Epithelial cell of prostate (primary cell): Measurements from ENCODE around the gene MEF2C.
"Not testable (repeated sequence)": the region's sequence is repeated elsewhere in the genome, so short reads cannot be mapped to it uniquely, and the experiment has no call there.

Experiments
- DNase-seq: peaks from one replicate; pipeline ENCODE4 v3.0.0-alpha.2; 2011; ENCODE audit warnings: low read depth, low spot score
- H3K27ac ChIP-seq: fragments of 450-650 bp; 2 replicates; pipeline ENCODE4 v1.5.1; 2017; ENCODE audit warnings: mild to moderate bottlenecking

MEF2C gene

DNA sequence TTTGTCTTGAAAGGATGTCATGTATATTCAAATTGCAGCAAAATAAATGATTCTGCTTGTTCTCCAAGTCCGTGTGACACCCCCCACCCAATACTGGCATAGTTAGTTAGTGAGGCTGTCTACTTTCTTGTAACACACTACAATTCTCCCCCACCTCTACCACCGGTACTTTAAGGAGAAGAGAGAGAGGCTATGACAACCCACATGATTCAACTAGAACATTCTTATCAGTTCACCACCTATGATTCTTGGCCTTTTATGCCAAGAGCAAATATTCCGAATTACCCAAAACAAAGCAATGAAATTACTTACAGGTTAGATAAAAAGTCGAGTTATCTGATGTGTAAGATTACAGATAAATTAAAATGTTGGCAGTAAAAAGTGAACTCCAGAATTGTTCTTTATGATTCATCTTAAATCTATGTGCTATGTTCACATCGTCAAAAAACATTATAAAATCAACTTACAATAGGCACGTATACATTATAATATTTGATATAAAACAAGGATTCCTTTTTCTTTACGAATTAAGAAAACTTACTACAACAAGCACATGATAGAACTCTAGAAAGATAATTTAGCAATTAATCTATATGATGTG lies 14.4 kb downstream of the MEF2C start:
- no peak for DNase-seq
- H3K27ac ChIP-seq: no peak overlapping the region

DNA sequence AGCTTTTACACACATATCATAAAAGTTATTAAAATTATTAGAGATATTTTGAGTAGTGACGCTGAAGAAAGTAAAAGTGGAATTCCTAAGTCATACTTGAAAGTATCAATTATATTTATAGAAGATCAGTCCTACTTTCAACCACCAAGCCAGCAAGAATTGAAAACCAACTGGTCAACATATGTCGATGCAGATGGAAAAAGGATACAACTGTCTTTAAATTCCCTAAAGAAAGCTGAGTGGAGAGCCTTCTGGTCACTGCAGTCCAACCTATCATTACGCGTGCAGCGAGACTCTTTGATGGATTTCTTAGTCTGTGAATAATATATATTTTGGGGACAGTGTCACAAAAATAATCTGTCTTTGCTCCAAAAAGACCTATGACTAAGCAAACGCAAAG lies 15.3 kb downstream of the MEF2C start:
- DNase-seq: no peak

DNA sequence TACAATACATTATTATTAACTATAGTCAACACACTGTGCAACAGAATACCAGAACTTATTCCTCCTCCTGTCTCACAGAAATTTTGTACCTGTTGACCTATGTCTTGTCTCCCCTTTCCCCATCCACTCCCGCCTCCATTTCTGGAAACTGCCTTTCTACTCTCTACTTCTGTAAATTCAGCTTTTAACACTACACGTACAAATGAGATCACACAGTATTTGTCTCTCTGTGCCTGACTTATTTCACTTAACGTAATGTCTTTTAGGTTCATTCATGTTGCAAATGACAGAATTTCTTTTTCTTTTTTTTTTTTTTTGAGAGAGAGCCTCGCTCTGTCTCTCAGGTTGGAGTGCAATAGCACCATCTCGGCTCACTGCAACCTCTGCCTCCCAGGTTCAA lies 19.5 kb downstream of the MEF2C start:
- H3K27ac ChIP-seq: no peak overlapping the region
- no peak for DNase-seq

More for the DNA sequence above, 15.3 kb downstream of the MEF2C start:
- H3K27ac ChIP-seq: no peak overlapping the region

DNA sequence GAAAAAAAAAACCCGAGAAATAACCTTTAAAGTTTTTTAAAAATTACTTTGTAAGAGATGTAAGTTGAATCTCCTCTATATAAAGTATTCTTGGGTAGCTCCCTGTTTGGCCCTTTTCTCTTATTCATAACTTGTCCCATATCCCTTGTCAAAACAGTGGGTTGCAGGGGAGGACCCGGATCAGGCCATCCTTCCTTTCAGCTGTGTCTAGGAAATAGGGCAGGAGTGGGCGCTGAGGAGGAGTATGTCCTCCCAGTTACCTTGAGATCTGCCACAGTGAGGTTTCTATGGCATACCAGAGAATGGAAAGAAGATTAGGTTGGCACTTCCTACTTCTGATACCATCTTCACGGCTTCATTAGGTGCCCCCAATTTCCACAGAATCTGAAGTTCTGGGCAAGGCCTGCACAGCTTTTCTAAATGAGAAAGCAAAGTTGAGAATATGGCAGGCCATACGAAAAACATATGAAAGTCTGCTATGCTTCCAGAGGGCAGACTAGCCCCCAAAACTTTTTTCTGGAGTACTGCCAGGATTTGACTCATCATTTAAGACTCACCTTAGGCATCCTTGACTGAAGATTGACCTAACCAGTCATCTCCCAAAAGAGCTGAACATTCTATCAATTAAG lies 20.3 kb downstream of the MEF2C start:
- H3K27ac ChIP-seq: no peak overlapping the region
- no peak for DNase-seq

DNA sequence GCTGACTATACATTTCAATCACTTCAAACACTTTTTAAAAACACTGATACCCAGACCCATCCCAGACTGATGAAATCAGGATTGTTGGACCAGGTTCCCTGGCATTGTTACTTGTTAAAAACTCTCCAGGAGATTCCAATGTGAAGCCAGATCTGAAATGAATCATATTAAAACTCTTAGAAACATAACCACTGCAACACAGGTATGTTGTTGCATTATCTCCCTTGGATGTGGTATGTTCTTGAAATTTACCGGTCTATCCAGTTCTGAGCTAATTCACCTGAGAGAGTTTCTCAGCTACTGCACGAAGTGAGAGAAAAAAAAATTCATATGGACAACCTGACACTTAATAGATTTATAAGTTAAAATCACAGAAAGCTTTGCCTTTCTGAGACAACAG lies 21.8 kb downstream of the MEF2C start:
- peak overlapping the region; percentile 55 for H3K27ac ChIP-seq

DNA sequence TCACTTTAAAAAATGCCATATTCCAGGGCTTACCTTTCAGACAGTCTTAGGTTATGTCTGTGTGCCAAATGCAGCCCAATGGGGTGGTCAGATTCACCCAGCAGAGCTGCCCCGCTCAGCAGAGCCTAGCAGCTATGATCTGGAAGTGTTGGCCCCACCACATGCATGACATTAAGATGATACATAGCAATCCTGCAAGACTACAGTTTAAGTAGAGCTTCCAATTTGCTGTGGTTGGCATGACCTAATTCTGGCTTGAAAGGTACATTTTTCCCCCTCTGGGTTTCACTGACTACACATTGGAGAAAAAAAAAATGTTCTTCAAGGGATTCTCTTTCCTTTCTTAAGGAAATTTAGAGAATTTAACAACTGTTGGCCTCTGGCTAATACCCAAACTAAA lies 22.5 kb downstream of the MEF2C start:
- no peak for DNase-seq
- H3K27ac ChIP-seq: peak overlapping the region; percentile 55

More for the DNA sequence above, 21.8 kb downstream of the MEF2C start:
- DNase-seq: peak; percentile 12

DNA sequence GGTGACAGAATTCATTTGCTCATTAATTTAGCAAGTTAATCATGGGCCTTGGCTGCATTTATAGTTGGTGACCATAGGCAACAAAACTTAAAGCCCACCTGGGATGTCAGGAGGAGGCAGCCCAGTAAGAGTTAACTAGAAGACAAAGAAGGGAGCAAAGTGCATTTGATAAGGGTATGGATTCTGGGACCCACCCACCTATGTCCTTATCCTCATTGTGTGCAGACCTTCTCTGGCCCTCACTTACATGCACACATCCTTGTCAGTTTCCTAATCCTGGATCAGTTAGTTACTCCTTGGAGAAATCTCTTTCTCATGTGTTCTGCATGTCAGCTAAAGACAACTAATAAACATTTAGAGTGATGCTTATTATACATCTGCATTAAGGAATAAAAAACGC lies 24.6 kb downstream of the MEF2C start:
- DNase-seq: no peak
- H3K27ac ChIP-seq: no peak overlapping the region

DNA sequence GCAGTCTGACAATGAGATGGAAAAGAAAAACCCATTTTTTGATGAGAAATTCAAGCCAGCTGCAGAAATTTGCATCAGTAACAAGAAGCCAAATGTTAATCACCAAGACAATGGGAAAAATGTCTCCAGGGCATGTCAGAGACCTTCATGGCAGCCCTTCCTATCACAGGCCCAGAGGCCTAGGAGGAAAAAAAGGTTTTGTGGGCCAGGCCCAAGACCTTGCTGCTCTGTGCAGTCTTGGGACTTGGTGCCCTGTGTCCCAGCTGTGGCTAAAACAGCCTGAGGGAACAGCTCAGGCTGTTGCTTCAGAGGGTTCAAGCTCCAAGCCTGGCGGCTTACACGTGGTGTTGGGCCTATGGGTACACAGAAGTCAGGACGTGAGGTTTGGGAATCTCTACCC lies 26.6 kb downstream of the MEF2C start:
- not testable (repeated sequence) for H3K27ac ChIP-seq, DNase-seq

DNA sequence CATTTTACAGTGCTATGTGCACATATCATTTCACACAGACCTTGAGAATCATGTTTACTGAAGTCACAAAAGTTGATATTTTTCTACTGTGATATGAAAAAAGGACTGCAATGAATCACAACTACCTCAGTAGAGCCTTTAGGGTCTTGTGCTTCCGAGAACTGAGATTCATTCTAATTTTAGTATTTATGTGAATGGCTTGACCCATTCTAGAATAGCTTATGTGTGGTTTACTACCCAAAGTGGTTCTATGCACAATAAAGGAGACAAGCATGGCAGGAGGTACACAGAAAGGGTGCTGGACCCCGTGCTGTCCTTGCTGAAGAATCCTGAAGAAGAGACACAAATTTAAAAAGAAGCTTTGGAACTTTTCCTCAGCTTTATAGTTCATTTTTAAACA lies 28.2 kb downstream of the MEF2C start:
- H3K27ac ChIP-seq: no peak overlapping the region

DNA sequence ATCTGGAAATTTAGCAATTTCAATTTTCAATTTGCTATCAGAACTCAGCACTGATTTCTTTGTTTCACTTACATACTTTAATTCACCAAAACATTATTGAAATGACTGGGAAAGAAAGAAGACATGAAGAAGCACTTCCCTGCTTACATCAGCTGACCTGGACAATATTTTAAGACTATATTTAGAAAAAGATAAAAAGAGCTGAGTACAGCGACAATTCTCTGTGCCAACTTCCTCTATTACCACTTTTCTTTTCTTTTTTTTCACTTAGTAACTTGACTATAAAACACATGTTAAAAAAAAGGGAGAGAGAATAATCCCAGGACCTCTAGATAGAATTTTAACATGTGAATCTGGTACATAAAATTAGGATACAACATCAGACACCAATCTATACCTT lies 35.6 kb downstream of the MEF2C start:
- no peak for DNase-seq
- H3K27ac ChIP-seq: no peak overlapping the region

More for the DNA sequence above, 28.2 kb downstream of the MEF2C start:
- no peak for DNase-seq

DNA sequence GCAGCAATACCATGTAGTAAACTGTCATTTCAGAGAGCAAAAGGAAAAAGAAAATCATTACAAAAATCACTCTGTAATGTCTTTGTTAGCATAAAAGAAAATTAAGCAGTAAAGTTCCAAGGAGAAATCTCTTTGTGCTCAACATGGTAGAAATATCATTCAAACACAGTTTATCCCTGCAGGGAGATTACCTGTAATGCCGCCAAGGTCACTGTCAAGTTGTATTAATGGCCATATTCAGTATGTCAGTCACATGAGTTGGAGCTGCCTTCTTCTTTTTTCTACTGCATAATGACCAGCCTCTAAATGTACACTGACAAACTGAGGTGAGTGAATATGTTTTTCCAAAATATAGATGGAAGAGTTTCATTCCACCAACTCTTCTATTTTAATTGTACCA lies 36.5 kb downstream of the MEF2C start:
- DNase-seq: no peak
- no peak overlapping the region for H3K27ac ChIP-seq

DNA sequence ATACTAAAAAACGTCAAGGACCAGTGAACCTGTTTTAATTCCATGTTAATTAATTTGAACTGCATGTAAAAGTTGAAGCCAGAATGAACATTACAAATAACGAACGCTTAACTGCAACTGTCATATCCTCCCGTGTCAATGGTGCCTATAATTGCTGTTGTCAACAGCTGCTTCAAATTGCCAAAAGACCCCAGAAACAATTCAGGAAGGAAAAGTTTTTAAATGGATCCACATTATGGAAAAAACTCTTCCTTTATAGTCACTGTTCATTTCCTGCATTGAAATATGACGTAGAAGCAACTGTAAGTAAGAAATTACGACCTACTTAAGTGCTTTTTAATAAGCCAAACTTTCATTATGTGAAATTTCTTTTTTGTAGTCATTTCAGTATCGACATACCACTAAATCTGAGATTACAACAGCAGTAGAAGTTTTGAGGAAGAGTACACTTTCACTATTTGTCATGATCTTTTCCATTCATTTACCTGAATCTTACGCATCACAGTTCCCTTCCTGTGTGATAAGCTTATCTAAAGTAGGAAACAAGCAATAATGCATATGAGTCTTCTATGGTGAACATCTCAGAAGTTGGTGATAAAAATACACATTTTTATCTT lies 37.8 kb downstream of the MEF2C start:
- DNase-seq: no peak
- H3K27ac ChIP-seq: no peak overlapping the region

DNA sequence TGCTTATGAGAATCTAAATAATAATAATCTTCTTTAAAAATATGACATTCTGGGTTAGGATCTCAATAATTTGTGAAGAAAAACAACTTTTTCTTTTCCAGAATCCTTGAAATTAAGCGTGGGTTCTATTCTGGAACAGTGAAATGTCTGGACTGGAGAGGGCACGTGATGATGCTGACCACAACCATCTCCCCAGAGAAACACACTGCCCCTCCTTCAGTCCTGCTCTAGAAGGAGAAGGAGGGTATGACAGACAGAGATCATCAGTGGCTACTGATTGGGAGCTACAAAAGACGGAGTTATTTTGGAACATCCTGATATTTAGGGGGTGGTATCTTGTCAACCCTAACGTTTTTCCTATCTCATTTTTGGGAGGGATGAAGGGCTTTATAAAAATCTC lies 40.2 kb downstream of the MEF2C start:
- no peak for DNase-seq

DNA sequence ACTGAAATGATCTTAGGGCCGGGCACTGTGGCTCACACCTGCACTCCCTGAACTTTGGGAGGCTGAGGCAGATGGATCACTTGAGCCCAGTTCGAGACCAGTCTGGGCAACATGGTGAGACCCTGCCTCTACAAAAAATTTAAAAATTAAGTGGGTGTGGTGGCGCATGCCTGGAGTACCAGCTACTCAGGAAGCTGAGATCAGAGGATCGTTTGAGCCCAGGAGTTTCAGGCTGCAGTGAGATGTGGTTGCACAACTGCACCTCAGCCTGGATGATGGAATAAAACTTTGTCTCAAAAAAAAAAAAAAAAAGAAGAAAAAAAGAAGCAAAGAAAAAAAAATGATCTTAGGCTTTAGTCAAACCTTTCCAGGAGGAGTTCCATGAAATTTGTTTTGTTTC lies 41.8 kb downstream of the MEF2C start:
- no peak for DNase-seq
- H3K27ac ChIP-seq: no peak overlapping the region

More for the DNA sequence above, 40.2 kb downstream of the MEF2C start:
- H3K27ac ChIP-seq: no peak overlapping the region

DNA sequence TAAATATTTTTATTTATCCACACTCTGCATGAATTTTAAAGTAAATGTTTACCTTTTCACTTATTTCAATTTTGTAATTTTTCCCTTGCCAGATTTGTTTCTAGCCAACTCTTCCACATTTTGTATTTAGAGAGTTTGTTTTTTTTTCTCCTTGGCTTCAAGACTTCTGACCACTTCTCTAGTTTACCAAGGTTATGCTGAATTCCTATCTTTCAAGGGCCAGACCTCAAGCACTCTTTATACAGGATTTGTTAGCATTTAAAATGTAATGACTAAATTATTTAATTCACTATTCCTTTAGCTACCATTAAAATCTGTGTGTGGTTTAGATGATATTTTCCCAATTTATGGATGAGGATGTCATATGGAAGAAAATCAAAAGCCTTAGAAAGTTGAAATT lies 42.5 kb downstream of the MEF2C start:
- no peak overlapping the region for H3K27ac ChIP-seq
- no peak for DNase-seq

DNA sequence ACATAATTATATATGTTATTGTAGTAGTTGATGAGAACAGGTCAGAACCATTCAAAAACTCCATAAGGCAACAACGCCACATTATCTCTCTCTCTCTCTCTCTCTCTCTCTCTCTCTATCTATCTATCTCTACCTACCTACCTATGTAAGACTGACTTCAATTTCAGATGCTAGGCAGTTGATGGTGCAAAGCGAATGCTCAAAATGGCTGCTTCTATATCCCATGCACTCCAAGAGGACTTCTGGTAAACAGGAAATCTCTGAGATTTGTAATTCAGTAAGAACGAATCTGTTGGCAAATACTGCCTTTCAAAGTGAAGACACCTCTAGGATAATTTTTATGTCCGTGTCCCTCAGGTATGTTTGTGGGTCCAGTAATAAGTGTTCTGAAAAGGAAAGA lies 43.7 kb downstream of the MEF2C start:
- no peak overlapping the region for H3K27ac ChIP-seq
- no peak for DNase-seq

DNA sequence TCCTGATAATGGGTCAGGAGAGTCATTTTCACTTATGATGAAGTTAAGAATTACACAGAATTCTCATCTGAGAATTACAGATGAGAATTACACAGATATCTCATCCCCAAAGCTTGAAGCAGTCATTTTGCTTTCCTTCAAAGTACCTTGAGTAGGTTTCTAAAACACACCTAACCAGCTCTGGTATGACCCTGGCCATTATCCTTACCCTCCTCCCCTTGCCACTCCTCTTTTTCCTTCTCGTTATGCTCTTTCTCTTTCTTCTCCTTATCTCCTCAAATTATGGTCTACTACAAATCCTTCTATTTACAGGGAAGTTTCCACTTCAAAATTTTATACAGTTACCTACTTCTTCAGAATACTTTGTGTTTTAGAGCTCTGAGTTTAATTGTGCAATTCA lies 44.5 kb downstream of the MEF2C start:
- no peak for DNase-seq
- H3K27ac ChIP-seq: no peak overlapping the region

DNA sequence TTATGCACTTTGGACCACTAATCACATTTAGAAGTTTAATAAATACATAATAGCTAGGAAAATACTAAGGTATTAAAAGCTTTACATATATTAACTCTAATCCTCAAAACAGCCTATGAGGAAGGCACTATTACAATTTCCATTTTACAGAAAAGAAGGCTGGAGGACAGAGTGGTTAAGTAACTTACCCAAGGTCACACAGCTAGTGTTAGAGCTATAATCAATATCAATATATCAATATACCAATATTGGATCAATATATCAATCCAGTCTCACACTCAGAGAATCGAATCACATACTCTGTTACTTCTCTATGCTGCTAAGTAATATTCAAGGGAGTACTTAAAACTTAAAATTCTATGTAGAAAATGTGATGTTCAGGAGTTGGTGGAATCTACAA lies 45.2 kb downstream of the MEF2C start:
- no peak for DNase-seq
- no peak overlapping the region for H3K27ac ChIP-seq

DNA sequence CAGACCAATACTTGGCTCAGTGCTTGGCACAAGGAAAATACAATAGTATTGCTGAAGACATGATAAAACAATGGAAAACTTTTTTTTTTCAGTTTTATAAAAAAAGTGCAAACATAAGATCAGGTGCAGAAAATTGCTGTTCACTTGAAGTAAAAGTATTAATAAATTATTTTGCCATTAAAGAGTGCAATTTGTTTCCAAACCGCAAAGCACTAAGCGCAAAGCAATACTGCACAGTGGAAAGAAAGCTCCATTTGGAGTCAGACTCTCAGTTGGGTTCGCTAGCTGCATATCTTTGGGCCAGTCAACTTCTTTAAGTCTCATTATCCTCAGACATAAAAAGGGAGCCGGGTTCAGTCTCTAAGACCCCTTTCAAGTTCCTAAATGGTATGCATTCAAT lies 45.8 kb downstream of the MEF2C start:
- H3K27ac ChIP-seq: no peak overlapping the region
- no peak for DNase-seq

DNA sequence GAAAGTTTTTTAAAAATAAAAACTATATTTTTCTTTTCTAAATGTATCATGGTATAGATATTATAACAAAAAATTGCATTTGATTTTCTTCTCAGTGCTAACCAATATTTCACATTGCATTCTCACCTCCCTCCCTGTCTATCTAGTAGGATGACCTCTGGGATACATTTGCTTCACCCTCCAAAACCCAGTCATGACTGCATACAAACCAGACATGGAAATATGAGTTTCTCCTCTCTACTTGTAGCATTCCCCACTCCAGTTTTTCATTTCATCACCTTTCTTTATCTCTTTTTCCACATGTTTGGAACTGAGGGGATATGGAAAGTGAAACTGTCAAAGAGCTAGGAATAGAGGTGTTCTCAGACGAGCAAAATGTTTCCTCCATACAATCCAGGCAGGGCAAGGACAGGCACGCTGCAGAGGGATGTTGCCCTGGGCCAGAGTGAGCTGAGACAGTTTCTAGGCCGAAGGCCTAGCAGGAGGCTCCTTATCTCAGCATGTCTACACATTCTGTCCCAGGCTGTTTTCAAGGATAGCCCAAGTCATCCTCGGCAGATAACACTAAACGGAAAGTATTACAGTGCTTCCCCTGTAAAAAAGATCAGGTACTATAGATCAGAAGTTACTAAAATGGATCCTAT lies 46.7 kb downstream of the MEF2C start:
- no peak overlapping the region for H3K27ac ChIP-seq
- no peak for DNase-seq

DNA sequence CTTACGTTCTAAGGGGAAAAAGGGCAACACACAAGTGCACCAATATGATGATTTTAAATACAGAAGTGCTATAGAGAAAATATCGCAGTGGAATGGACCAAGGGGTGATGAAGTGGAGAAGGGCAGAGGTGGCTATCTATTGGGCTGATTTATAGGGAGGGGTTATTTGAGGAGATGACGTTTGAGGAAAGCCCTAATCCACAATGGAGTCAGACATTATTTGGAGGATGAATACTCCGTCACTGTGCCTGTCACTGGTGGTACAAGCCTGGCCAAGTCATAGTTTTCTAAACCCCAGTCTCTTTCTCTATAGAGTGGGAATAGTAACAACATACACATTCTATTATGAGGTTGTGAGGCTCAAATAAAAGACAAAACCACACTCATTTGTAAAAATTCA lies 48.5 kb downstream of the MEF2C start:
- no peak for DNase-seq
- H3K27ac ChIP-seq: no peak overlapping the region

DNA sequence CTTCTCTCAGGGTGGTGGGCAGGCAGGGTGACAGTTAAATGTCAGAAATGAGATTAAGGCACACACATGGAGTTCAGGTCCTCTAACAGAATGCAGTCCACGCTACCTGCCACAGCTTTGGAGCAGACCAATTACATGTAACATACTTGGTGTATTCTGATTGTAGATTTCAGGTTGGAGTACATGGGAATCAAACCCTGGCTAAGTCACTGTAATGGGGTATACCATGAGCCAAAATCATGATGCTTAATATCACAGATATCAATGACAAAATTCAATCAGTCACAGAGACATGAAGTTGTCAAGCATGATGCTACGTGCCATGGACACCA lies 48.9 kb downstream of the MEF2C start:
- DNase-seq: no peak
- no peak overlapping the region for H3K27ac ChIP-seq
